ENCODE measurements around the gene PHACTR1.
A peak's percentile ranks its signal among the peaks of the same experiment; 100 is the strongest.

The PHACTR1 gene

GRCh38 chr6:13004601-13005000 is 288.0 kb downstream of the PHACTR1 start:
- DNase-seq = no peak

- no peak for DNase-seq
Measured at GRCh38 chr6:13005994-13006393, 289.4 kb downstream of the PHACTR1 start.

- no peak for DNase-seq
Measured at GRCh38 chr6:13006578-13007300, 290.2 kb downstream of the PHACTR1 start.

- DNase-seq = no peak
Measured at GRCh38 chr6:13007744-13008143, 291.2 kb downstream of the PHACTR1 start.

- no peak for DNase-seq
Measured at GRCh38 chr6:13009031-13009430, 292.5 kb downstream of the PHACTR1 start.

- no peak for DNase-seq
Measured at GRCh38 chr6:13009461-13009860, 292.9 kb downstream of the PHACTR1 start.

- DNase-seq = no peak
Measured at GRCh38 chr6:13011612-13012146, 295.1 kb downstream of the PHACTR1 start.

GRCh38 chr6:13012296-13012695 is 295.7 kb downstream of the PHACTR1 start:
- DNase-seq = no peak

- DNase-seq = peak; percentile 11
Measured at GRCh38 chr6:13012977-13013680, 296.6 kb downstream of the PHACTR1 start.

- DNase-seq = no peak
Measured at GRCh38 chr6:13013681-13014503, 297.3 kb downstream of the PHACTR1 start.

- no peak for DNase-seq
Measured at GRCh38 chr6:13014504-13015378, 298.2 kb downstream of the PHACTR1 start.

GRCh38 chr6:13015379-13015681 is 298.8 kb downstream of the PHACTR1 start:
- DNase-seq = no peak

GRCh38 chr6:13024616-13025015 is 308.0 kb downstream of the PHACTR1 start:
- no peak for DNase-seq

GRCh38 chr6:13025893-13026499 is 309.4 kb downstream of the PHACTR1 start:
- DNase-seq = no peak

- DNase-seq = no peak
Measured at GRCh38 chr6:13026557-13026956, 310.0 kb downstream of the PHACTR1 start.

- no peak for DNase-seq
Measured at GRCh38 chr6:13027207-13027606, 310.6 kb downstream of the PHACTR1 start.

- DNase-seq = no peak
Measured at GRCh38 chr6:13030396-13030795, 313.8 kb downstream of the PHACTR1 start.

- no peak for DNase-seq
Measured at GRCh38 chr6:13032566-13032965, 316.0 kb downstream of the PHACTR1 start.

GRCh38 chr6:13033145-13033544 is 316.6 kb downstream of the PHACTR1 start:
- DNase-seq = no peak

- DNase-seq = no peak
Measured at GRCh38 chr6:13034316-13034715, 317.7 kb downstream of the PHACTR1 start.

GRCh38 chr6:13035606-13036005 is 319.0 kb downstream of the PHACTR1 start:
- DNase-seq = no peak

GRCh38 chr6:13038315-13038714 is 321.7 kb downstream of the PHACTR1 start:
- no peak for DNase-seq
